DND-41 (cell line): ENCODE results near the gene PPP1R1B.

Source experiments
- ATAC-seq: fragments of 200-7000 bp; cut with Tn5 transposase; 3 replicates; pipeline ENCODE4 v1.9.1; 2021; ENCODE audit warnings: low read depth; ENCODE audit not compliant: insufficient read depth
- DNase-seq: peaks from one replicate; pipeline ENCODE4 v3.0.0-alpha.2; 2020
- H2AFZ ChIP-seq: 2 replicates; pipeline ENCODE4 v1.6.0; 2012; ENCODE audit warnings: low read depth, low read length
- H3K27ac ChIP-seq: 2 replicates; pipeline ENCODE4 v1.5.1; 2012; ENCODE audit warnings: low read length, inconsistent platforms
- H3K27me3 ChIP-seq: fragments of 200-600 bp; sonication (generic); 2 replicates; pipeline ENCODE4 v1.6.0; 2012; ENCODE audit warnings: low read length, mild to moderate bottlenecking, inconsistent platforms; ENCODE audit not compliant: insufficient read depth, poor library complexity
- H3K36me3 ChIP-seq: 2 replicates; pipeline ENCODE4 v1.5.1; 2012; ENCODE audit warnings: low read length, inconsistent platforms; ENCODE audit not compliant: insufficient read depth
- H3K4me1 ChIP-seq: 2 replicates; pipeline ENCODE4 v1.5.1; 2012; ENCODE audit warnings: mild to moderate bottlenecking, low read length; ENCODE audit not compliant: insufficient read depth
- H3K4me2 ChIP-seq: 2 replicates; pipeline ENCODE4 v1.6.0; 2012; ENCODE audit warnings: mild to moderate bottlenecking, moderate library complexity, low read length, inconsistent platforms; ENCODE audit not compliant: insufficient read depth
- H3K4me3 ChIP-seq, 2 experiments: fragments of 200-600 bp in 1 of 2; shearing (Covaris generic) in 1 of 2; 2 replicates each; pipeline ENCODE4 v1.5.1; 2012 to 2016; ENCODE audit warnings: inconsistent platforms in 2 of 2, low read length in 2 of 2, mild to moderate bottlenecking in 2 of 2, low read depth in 1 of 2, moderate library complexity in 1 of 2
- H3K79me2 ChIP-seq: 2 replicates; pipeline ENCODE4 v1.6.0; 2012; ENCODE audit warnings: low read length, inconsistent platforms; ENCODE audit not compliant: insufficient read depth
- H3K9ac ChIP-seq: 2 replicates; pipeline ENCODE4 v1.6.0; 2012; ENCODE audit warnings: low read depth, mild to moderate bottlenecking, inconsistent platforms, low read length, moderate library complexity
- H3K9me3 ChIP-seq: 2 replicates; pipeline ENCODE4 v1.5.1; 2012; ENCODE audit warnings: low read length, moderate library complexity, mild to moderate bottlenecking, inconsistent platforms; ENCODE audit not compliant: insufficient read depth, severe bottlenecking
- H4K20me1 ChIP-seq: 2 replicates; pipeline ENCODE4 v1.6.0; 2012; ENCODE audit warnings: low read length; ENCODE audit not compliant: insufficient read depth
- CTCF ChIP-seq: IDR thresholded peaks from 2 replicates; pipeline ENCODE4 v1.5.1; 2012; ENCODE audit warnings: borderline replicate concordance, low read length, moderate library complexity, mild to moderate bottlenecking; ENCODE audit not compliant: poor library complexity, severe bottlenecking; ENCODE audit errors: extremely low read depth
- EZH2 ChIP-seq: IDR thresholded peaks from 3 replicates; pipeline ENCODE4 v1.6.1; 2012; ENCODE audit warnings: borderline replicate concordance, low read depth, mild to moderate bottlenecking, moderate library complexity, low read length, inconsistent platforms; ENCODE audit not compliant: severe bottlenecking

PPP1R1B gene

GRCh38 chr17:39677542-39678339 is 51.0 kb downstream of the PPP1R1B start:
- 0 out of 2 replicates have a peak, but pooled peaks cover 5% of the 10 kb centered on the region for H3K36me3 ChIP-seq
- no peaks in the 10 kb centered on the region for H3K79me2 ChIP-seq
- H3K27ac ChIP-seq = no peak overlapping the region
- peaks cover 10% of the 10 kb centered on the region for H3K4me1 ChIP-seq
- no peaks in the 10 kb centered on the region for H3K27me3 ChIP-seq
- no peak for ATAC-seq
- H3K4me3 ChIP-seq = no peak overlapping the region
- no peak overlapping the region for H3K9ac ChIP-seq
- no peak overlapping the region for H3K4me2 ChIP-seq
- no peaks in the 10 kb centered on the region for H3K9me3 ChIP-seq
- DNase-seq = no peak
- no peak overlapping the region for H2AFZ ChIP-seq
- TF ChIP-seq CTCF (no peak), EZH2 (no peak)
- H4K20me1 ChIP-seq = 0 out of 2 replicates have a peak, but pooled peaks cover 3% of the 10 kb centered on the region

GRCh38 chr17:39678340-39679116 is 51.8 kb downstream of the PPP1R1B start:
- Histone ChIP-seq H3K4me3 (no peak overlapping the region), H4K20me1 (no peaks in the 10 kb centered on the region), H3K9me3 (no peaks in the 10 kb centered on the region), H3K9ac (no peak overlapping the region), H3K27ac (no peak overlapping the region), H2AFZ (no peak overlapping the region), H3K36me3 (peaks cover 11% of the 10 kb centered on the region; the same call in 1 of the 2 replicates), H3K4me1 (peaks cover 10% of the 10 kb centered on the region), H3K79me2 (no peaks in the 10 kb centered on the region), H3K4me2 (no peak overlapping the region), H3K27me3 (no peaks in the 10 kb centered on the region)
- TF ChIP-seq CTCF (no peak), EZH2 (no peak)
- no peak for DNase-seq
- ATAC-seq = no peak

- Histone ChIP-seq H4K20me1 (no peaks in the 10 kb centered on the region), H3K9me3 (no peaks in the 10 kb centered on the region), H3K9ac (0 out of 2 replicates have a peak overlapping the region, but pooled peaks have one; percentile 10), H3K4me2 (no peak overlapping the region; the same call in 1 of the 2 replicates), H3K79me2 (no peaks in the 10 kb centered on the region), H2AFZ (peak overlapping the region; percentile 54; the same call in 1 of the 2 replicates), H3K4me1 (peaks cover 10% of the 10 kb centered on the region), H3K27ac (peak overlapping the region; percentile 61), H3K27me3 (no peaks in the 10 kb centered on the region), H3K4me3 (no peak overlapping the region), H3K36me3 (peaks cover 12% of the 10 kb centered on the region; the same call in 1 of the 2 replicates)
- TF ChIP-seq CTCF (no peak), EZH2 (no peak)
- ATAC-seq (peak; percentile 95), DNase-seq (peak; percentile 64)
Measured at GRCh38 chr17:39679521-39680192, 52.9 kb downstream of the PPP1R1B start.
